Smooth muscle cell of the brain vasculature (primary cell): ENCODE results near the gene VEGFA.
"Not testable (repeated sequence)": the region's sequence is repeated elsewhere in the genome, so short reads cannot be mapped to it uniquely, and the experiment has no call there.

Experiments used
- DNase-seq: peaks from one replicate; pipeline ENCODE4 v3.0.0-alpha.2; 2012; ENCODE audit warnings: low read depth, low spot score

Gene VEGFA

GRCh38 chr6:43803055-43803782, 33.2 kb downstream of the VEGFA start:
- DNase-seq: no peak

DNA sequence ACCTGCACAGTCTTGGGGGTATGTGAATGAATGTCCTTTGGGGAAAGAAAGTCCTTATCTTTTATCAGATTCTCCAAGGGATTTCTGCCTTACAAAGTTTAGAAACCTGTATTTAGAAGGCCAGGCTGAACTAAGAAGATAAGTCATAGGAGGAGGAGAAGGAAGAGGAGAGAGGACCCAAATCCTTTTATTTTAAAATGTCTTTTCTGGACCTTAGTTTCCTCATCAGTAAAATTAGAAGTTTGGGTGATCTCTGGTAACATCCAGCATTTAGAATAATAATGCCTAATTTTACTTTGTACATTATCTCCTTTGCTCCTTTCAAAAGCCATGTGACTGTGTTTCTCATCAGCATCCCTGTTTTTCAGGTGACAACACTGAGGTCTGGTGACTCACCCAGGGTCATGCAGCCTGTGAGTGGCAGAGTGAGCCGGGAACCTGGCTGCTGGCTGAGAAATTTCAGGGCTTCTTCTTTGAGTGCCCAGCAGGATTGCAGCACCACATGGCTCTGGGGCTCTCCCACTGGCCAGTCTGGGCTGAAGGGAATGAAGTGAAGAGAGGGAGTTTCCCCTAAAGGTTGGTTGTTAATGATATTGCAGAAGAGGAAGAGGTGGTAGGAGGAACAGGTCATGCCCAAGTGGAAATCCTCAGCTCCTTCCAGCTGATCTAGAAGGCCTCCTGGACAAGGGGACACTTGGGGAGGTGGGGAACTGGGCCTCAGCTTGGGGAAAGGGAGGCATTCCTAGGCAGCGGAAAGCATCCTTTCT, 34.0 kb downstream of the VEGFA start:
- no peak for DNase-seq

GRCh38 chr6:43804550-43805223, 34.7 kb downstream of the VEGFA start:
- DNase-seq: no peak

DNA sequence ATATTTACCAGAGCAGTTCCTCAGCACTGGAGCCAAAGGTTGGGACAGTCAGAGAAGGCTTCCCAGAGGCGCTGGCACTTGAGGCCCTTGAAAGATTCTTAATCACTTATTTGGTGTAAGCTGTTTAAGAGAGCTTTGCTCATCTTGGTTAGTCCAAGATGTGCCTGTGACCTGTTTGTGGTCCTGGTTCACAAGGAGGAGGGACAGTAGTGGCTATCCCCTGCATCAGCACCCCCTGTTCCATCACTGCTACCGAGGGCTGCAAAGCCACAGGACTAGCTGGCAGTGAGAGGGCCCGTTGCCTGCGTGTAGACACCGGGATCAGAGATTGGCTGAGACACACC, 35.7 kb downstream of the VEGFA start:
- DNase-seq: no peak

DNA sequence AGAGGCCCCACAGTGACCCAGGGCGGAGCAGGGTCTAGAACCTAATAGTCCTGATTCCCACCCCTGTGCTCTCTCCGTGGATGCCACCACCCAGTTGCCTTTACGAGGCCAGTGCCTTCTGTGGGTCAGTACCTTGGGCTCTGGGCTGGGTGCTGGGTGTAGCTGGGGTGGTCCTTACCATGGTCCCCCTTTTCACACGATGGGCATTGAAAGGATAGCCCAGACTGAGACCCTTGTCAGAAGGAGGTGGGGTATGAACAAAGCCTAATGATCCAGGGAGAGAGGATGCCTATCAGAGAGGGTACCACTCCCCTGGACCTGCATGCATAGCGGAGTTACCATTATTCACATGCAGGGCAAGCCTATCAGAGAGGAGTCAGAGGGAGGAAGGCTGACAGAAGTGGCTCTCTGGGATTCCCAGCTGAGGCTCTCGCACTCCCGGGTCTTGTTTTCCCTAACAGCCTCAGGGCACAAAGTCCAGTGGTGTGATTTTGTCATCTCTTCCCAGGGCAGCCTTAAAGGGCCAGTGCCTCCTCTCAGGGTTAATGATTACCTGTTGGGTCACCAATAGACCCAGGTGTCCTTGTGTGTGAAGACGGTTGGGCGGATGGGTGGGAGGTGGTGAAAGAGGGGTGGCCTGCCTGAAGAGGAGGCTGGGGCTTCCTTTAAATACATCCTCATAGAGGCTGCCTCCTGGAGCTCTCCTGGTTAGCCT, 36.2 kb downstream of the VEGFA start:
- DNase-seq: no peak

GRCh38 chr6:43806758-43807227, 36.8 kb downstream of the VEGFA start:
- DNase-seq: no peak

- no peak for DNase-seq
Measured at GRCh38 chr6:43807228-43808061, 37.4 kb downstream of the VEGFA start.

DNA sequence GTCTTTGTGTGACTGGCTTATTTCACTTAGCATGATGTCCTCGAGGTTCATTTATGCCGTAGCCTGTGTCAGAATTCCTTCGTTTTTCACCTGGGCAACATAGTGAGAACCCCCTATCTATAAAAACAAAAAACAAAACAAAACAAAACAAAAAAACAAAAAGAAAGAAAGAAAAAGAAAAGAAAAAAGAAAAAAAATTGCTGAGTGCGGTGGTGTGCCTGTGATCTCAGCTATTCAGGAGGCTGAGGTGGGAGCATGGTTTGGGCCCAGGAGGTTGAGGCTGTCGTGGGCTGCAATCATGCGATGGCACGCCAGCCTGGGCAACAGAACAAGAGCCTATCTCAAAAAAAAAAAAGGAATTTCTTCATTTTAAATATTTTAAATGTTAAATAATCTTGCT, 38.4 kb downstream of the VEGFA start:
- DNase-seq: no peak

DNA sequence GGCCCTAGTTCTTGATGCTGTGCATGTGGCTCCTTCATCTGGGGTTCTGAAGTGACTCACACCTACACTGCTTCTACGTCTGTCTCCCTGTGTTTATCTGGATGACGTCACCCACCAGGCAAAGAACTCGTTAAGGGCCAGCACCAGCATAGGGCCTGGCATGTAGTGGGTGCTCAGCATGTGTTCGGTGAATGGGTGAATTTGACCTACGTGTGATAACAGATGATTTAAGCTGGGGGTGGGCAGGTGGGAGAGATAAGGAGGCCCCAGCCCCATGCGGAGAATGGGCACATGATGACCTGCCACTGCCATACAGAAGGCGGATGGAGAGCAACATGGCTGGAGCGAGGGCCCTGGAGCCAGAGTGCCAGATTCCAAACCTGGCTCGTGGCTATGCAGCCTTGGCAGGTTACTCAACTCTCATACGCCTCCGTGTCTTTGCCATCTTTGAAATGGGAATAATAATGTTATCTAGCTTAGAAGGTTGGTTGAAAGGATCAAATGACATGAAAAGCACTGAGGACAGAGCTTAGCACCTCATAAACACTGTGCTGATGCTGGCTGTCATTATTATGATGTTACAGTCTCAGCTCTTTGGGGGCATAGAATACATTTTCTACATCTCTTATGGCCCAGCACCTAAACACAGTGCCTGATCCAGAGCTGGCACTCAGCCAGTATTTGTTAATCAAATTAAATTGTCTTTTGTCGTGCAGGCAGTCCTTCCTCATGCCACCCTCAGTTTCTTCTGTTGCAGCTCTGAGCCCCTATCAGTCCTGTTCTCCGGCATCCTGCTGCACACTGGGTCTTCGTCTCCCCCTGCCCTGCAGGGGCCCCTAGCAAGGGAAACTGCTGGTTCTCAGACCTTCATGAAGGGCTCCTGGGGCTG, 39.6 kb downstream of the VEGFA start:
- no peak for DNase-seq

DNA sequence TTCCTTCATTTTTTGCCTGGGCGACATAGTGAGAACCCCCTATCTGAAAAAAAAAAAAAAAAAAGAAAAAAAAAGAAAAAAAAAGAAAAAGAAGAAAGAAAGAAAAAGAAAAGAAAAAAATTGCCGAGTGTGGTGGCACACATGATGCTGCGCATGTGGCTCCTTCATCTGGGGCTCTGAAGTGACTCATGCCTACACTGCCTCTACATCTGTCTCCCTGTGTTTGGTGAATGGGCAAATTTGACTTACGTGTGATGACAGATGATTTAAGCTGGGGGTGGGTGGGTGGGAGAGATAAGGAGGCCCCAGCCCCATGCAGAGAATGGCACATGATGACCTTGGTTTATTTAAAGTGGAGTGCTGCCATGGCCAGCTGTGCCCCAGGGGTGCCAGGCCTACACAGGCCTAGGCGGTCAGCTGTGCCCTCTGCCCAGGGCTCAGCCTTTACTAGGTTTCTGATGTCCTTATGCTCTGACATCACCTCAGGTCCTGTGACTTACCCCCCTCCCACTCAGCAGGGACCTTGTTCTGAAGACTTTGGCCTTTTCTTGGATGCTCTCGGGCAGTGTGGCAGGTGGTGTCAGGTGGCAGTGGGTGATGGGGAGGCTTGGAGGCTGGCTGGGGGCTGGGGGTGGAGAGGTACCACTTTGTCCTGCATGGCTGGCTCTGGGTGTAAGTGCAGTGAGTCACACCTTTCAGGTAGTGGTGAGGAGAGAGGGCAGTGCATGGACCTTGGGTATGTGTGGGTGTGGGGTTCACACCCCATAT, 41.1 kb downstream of the VEGFA start:
- no peak for DNase-seq

- no peak for DNase-seq
Measured at GRCh38 chr6:43811733-43812099, 41.7 kb downstream of the VEGFA start.

- no peak for DNase-seq
Measured at GRCh38 chr6:43812850-43813578, 43.0 kb downstream of the VEGFA start.

GRCh38 chr6:43814111-43814510, 44.1 kb downstream of the VEGFA start:
- no peak for DNase-seq

DNA sequence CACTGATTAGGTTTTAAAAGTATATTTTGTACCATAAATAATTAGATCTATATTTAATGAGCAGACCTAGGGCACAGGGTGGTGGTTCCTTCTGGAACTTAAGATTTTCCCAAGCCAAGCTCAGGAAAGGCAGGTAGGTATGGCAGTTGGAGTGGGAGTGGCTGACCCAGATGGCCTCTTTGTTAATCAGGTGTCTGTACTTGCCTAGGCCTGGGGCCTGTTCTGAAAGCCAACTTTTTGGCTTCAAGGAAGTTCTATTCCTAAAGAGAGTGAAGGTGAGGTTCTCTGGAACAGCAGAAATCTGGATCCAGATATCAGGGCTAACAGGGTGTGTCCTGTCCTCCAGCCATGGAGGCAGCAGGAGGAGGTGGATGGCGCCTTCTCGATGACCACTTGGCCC, 44.9 kb downstream of the VEGFA start:
- DNase-seq: no peak

GRCh38 chr6:43817192-43817591, 47.2 kb downstream of the VEGFA start:
- no peak for DNase-seq

DNA sequence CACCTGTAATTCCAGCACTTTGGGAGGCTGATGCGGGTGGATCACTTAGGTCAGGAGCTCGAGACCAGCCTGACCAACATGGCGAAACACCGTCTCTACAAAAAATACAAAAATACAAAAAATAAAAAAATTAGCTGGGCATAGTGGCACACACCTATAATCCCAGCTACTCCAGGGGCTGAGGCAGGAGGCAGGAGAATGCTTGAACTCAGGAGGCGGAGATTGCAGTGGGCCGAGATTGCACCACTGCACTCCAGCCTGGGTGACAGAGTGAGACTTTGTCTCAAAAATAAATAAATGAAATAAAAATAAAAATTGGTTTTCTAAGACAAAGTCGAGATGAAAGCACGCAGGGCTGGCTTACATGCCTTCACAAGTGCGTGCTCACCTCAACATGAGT, 49.0 kb downstream of the VEGFA start:
- DNase-seq: not testable (repeated sequence)

DNA sequence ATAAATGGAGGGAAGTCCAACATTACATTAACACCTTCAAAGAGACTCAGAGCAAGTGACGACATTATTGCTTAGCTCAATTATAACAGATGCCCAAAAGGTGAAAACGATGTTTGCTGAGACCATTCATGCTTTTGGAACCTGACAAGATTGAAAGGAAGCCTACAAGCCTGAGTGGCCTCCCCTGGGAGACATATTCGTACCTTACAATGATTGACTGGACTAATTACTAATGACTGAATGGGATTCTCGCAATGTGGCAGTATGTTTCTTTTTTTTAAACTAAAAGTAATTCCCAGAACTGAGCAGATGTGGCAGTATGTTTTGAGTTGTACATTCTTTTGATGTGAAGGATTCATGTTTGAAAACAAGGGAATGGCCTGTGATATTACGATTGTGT, 49.9 kb downstream of the VEGFA start:
- DNase-seq: no peak

GRCh38 chr6:43820486-43820885, 50.5 kb downstream of the VEGFA start:
- DNase-seq: no peak
